GM21367 (cell line): ENCODE results near the gene COX19.
"Not testable (repeated sequence)": the region's sequence is repeated elsewhere in the genome, so short reads cannot be mapped to it uniquely, and the experiment has no call there.

ENCODE experiments used
- ATAC-seq: cut with Tn5 transposase; IDR thresholded peaks from one replicate; pipeline ENCODE4 v1.9.1; 2021; ENCODE audit not compliant: unreplicated experiment

The COX19 gene

GRCh38 chr7:962401-963081 is 12.8 kb downstream of the COX19 start:
- no peak for ATAC-seq

DNA sequence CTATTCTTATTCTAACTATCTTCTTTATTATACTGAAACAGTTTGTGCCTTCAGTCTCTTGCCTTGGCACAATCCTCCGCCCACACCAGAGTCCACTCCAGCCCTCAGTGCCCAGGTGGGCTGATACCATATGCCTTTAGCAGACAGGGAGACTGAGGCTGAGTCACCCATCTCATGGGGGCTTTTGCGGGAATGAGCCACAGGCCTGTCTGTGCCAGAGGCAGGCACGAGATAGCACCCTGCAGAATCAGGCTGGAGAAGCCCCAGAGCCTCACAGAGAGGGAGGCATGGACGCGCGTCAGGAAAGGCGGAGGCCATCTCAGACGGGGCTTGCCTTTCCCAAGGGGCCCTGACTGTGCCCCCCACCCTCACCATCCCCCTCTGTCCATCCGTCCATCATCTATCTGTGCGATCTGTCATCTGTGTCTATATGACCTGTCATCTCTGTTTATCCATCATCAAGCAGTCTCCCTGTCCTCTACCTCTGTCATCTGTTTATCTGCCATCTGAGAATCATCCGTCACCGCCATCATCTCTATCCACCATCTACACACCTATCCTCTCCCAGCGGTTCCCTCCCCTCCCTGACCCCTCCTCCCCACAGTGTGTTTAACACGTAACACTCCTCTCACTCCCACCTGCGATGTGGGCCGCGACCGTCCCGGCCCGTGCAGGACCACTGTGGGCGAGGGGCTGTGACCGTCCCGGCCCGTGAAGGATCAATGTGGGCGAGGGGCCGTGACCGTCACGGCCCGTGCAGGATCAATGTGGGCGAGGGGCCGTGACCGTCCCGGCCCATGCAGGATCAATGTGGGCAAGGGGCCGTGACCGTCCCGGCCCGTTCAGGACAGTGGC is 13.6 kb downstream of the COX19 start:
- no peak for ATAC-seq

DNA sequence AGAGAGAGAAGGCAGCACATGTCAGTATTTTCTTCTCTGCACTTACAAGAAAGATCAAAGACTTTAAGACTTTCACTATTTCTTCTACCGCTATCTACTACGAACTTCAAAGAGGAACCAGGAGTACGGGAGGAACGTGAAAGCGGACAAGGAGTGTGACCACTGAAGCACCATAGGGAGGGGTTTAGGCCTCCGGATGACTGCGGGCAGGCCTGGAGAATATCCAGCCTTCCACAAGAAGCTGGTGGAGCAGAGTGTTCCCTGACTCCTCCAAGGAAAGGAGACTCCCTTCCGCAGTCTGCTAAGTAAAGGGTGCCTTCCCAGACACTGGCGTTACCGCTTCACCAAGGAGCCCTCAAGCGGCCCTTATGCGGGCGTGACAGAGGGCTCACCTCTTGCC is 14.4 kb downstream of the COX19 start:
- ATAC-seq: not testable (repeated sequence)

- no peak for ATAC-seq
Measured at GRCh38 chr7:960269-960871, 15.0 kb downstream of the COX19 start.

DNA sequence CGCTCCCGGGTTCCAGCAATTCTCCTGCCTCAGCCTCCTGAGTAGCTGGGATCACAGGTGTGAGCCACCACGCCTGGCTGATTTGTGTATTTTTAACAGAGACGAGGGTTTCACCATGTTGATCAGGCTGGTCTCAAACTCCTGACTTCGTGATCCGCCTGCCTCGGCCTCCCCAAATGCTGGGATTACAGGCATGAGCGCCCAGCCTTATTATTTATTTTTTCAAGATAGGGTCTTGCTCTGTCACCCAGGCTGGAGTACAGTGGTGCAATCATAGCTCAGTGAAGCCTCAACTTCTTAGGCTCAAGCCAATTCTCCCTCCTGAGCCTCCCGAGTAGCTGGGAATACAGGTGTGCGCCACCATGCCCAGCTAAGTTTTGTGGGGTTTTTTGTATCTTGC is 15.6 kb downstream of the COX19 start:
- not testable (repeated sequence) for ATAC-seq

DNA sequence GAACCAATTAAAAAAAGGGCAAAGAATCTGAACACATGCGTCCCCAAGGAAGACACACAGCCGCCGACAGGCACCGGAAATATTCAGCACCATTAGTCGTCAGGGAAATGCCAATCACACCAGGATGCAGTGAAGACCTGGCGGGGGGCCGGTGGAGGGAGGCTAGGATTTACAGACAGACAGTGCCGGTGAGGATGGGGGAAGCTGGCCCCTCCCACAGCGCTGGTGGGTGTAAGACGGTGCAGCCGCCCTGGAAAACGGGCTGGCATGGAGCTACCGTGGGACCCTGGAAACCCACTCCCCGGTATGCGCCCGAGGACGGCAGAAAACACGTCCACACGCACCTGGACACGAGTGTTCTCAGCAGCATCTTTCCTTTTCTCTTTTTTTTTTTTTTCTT is 16.1 kb downstream of the COX19 start:
- ATAC-seq: no peak

DNA sequence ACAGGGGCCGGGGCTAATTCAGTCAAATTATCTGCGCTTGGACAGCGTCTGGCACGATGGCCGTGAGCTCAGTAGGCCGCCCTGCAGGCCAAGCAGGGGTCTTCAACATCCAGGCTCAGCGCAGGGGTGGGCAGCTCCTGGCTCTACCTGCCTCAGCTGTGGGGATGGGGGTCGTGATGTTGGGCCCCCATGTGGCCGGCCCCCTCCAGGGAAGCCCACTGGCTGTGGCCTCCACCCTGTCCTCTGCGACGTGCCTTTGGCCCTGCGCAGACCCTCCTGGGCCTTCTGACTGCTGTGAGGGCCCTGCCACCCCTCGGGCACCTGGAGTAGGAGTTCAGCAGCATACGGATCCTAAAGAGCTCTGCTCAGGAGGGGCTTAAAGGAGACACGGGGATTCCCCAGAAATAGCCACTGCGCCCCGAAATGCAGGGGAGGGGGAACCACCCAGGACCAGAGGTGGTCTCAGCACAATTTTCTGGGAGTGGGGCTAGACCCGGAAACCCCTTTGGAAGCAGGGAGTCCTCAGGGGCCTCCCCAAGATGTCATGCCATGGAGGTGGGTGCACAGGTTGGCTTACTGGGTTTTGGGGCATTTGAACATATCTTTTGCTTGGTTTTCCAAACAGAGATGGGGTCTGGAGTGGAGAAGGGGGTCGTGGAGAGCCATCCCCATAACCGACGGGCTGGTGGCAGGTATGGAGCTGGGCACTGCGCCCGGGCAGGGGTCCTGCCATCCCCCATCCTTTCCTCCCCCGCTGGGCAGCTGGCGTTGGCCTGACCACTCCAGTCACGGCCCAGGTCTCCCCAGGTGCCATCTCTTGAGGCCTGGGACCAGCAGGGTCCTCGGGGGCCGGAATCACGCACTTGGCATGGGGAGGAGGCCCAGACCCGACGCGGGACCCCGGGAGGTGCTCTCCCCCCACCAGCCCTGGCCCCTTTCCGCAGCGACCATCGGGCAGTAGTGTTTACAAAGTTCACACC is 16.8 kb downstream of the COX19 start:
- no peak for ATAC-seq

DNA sequence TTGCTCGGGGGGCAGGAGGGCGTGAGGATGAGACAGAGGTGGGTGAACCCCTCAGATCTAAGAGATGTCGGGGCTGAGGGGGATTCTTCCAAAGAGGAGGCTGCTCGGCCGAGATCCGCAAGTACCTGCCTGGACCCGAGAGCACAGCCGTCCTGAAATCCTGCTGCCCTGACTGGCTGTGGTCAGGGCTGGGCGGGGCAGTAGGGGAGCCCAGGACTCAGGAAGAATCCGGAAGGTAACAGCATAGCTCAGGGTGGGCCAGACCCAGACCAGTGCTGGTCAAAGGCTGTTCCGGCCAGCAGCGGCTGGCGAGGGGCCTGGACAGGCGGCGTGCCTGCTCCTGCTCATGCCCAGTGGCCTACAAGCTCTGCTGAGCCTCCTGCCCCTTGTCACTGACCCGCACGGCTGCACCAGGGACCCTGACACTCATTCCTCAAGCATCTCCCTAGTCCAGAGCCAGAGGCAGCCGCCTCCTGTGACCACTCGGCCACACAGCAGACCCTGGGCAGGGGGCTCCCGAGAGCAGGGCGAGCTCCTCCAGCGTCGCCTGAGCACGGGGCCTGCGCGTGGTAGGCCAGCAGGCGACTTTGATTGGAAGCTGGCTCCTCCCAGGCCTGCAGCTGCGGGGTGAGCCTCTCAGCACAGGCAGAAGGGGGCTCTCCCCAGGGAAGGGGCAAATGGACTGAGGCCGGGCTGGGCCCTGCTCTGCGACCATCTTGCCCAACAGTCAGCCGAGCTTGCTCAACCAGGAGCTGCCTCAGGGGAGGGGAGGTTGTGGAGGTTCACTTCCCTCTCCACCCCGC is 17.7 kb downstream of the COX19 start:
- no peak for ATAC-seq

GRCh38 chr7:956031-956430 is 19.3 kb downstream of the COX19 start:
- ATAC-seq: no peak

GRCh38 chr7:954330-955238 is 20.8 kb downstream of the COX19 start, which contains the start of gene ADAP1:
Gene ADAP1, minus strand, starts transcription at chr7:954680. Its CDS starts 203 bp downstream, at chr7:954477.
- ATAC-seq: no peak

- no peak for ATAC-seq
Measured at GRCh38 chr7:953547-954327, 21.6 kb downstream of the COX19 start.

- ATAC-seq: no peak
Measured at GRCh38 chr7:952548-953441, 22.6 kb downstream of the COX19 start.

DNA sequence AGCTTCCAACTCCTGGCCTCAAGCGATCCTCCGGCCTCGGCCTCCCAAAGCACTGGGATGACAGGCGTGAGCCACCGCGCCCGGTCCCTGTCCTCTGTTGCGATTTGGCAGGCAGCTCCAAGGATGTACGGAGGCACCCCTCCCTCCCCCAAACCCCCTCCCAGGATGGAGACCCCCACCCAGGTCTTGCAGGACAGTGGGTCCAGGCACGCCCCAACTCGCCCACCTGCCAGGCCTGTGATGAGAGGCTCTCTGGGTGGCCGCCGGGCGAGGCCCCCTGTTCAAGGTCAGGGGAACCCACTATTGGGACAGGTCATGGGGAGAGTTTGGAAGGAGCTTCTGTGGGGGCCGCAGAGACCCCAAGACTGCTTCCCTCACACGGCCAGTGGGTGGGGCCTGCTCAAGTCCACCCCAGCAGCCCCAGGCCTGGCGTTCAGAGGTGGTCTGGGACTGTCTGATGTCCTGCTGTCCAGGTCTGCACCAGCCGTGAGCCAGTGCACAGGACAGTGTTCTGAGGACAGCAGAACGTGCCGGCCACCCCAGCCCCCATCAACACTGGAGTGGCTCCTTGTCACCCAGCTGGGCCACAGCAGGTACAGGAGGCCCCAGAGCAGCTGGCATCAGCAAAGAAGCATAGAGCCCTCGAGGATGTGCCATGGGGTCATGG is 23.3 kb downstream of the COX19 start:
- no peak for ATAC-seq

- ATAC-seq: no peak
Measured at GRCh38 chr7:949021-949934, 26.1 kb downstream of the COX19 start.

DNA sequence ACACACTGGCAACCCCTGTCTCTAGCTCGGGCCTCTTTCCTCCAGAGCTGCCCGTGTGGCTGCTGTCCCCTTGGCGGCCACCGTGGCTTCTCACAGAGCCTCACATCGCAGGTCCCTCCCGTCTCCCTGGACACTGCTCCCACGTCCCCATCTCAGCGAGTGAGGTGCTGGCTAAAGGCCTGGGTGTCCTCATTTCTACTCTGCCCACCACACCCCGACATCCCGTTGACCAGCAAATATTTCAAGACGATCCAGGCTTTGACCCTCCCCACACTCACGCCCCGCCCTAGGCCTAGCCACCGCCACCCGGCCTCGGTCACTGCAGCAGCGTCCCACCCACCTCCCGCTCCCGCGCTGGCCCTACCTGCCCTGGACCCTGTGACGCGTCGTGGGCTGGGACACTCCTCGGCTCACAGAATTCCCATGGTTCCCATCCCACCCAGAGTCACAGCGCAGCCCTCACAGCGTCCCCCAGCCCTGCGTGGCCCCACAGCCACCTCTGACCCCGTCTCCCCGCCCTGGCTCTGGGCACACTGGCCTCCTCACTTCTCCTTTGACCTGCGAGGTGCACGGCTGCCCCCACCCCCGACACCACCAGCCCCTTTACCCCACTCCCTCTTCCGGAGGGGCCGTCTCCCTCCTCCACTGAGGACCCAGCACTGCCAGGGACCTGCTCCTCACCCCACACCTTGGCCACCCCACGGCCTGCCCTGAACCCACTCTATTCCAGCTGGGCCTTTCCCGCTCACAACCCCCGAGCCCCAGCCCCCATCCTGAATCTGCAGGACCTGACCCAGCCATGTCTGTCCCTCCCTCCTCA is 27.7 kb downstream of the COX19 start:
- ATAC-seq: no peak
